ENCODE results near the gene SLA2. TPM values are rescaled to one million over a fixed set of nuclear protein-coding genes. Genes with fewer than 3 reads are reported as not detected.

Gene SLA2
- total and polyA plus RNA-seq, 2 experiments from 2014 or later = not detected

DNA sequence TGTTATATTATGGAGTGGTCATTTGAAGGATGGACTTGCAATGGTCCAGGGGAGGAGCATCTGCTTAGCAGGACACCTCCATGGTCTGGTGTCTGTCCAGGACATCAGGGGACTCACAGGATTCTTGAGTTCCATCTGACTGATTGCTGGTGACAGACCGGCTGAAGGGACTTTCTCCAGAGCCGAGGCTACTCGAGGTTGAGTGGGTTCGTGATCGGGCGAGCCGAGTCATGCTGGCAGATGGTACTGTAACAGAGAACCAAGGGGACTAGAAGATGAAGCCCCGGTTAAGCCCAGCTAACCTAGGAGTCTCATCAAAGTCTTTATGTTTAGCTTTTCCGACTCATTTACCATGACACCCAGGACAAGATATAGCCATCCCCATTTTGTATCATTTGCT, 7.5 kb upstream of the SLA2 start:
- Histone ChIP-seq H2AFZ (no peak overlapping the region), H3K4me3 (no peak overlapping the region), H3K9me2 (replicated peaks; ENCODE audit: insufficient read depth) (no peaks in the 10 kb centered on the region), H4K20me1 (ENCODE audit: insufficient read depth, poor library complexity, severe bottlenecking) (no peaks in the 10 kb centered on the region), H3K27ac (no peak overlapping the region), H3K9me3 (ENCODE audit: low read depth) (no peaks in the 10 kb centered on the region), H3K4me2 (no peak overlapping the region), H3K27me3 (no peaks in the 10 kb centered on the region), H3K4me1 (ENCODE audit: insufficient read depth) (no peaks in the 10 kb centered on the region), H3K79me2 (no peaks in the 10 kb centered on the region), H3K36me3 (replicated peaks; ENCODE audit: insufficient read depth, low read depth) (no peaks in the 10 kb centered on the region)
- DNase-seq (ENCODE audit: low spot score) = no peak
- 96% methylated on average over 9 of the region's 9 CpGs for WGBS (ENCODE audit: low lambda C conversion rate, missing lambda C conversion rate)
- TF ChIP-seq EZH2 (IDR thresholded peaks at IDR 0.05; ENCODE audit: borderline replicate concordance) (no peak), CTCF (IDR thresholded peaks at IDR 0.05; ENCODE audit: poor library complexity) (no peak), EZH2phosphoT487 (IDR thresholded peaks at IDR 0.05; ENCODE audit: low read depth, severe bottlenecking, unreplicated experiment) (no peak)

DNA sequence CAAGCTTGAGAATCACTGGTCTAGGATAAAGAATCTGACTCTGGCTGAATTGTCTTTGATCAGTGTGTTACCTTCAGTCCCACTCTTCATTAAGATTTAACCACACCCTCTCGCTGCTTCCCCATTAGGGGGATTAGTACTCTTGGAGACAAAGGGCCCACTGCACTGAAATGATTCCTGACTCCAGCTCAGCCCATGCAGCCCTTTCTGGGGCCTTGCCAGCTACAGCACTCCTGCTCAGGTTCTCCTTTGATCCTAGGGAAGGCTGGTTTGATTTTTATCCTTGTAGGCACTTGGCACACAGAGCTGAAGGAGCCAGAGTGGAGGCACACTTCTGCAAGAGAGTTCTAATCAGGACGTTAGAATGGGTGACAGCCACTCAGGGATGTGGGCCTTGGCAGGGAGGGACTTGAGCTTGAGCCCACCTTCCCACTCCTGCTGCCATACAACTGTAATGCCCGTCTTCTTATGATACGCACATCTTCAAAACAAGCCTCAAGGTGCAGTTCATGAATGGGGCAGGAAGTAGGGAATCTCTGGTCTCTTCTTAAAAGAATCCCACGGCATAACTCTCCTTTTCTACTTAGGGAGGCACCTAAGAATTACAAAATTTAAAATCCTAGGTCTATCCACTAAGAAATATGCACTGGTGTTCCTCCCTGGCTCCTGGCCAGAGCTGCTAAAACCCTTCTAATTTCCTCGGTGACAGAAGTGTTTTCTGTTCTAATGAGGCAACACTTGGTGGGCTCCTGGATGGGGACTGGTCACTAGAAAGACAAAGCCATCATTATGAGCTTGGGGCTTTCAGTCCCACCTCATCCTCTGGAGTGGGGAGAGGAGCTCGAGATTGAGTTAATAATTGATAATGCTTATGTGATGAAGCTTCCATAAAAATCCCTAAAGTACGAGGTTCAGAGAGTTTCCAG, 1.5 kb upstream of the SLA2 start:
- 75% methylated on average over 8 of the region's 8 CpGs for WGBS (ENCODE audit: low lambda C conversion rate, missing lambda C conversion rate)
- Histone ChIP-seq H3K9me2 (replicated peaks; ENCODE audit: insufficient read depth) (no peaks in the 10 kb centered on the region), H3K79me2 (no peaks in the 10 kb centered on the region), H3K9me3 (ENCODE audit: low read depth) (no peaks in the 10 kb centered on the region), H3K27ac (no peak overlapping the region), H3K4me2 (no peak overlapping the region), H3K4me1 (ENCODE audit: insufficient read depth) (no peaks in the 10 kb centered on the region), H2AFZ (no peak overlapping the region), H3K4me3 (no peak overlapping the region), H3K27me3 (no peaks in the 10 kb centered on the region), H4K20me1 (ENCODE audit: insufficient read depth, poor library complexity, severe bottlenecking) (no peaks in the 10 kb centered on the region), H3K36me3 (replicated peaks; ENCODE audit: insufficient read depth, low read depth) (no peaks in the 10 kb centered on the region)
- TF ChIP-seq CTCF (IDR thresholded peaks at IDR 0.05; ENCODE audit: poor library complexity) (no peak), EZH2 (IDR thresholded peaks at IDR 0.05; ENCODE audit: borderline replicate concordance) (no peak), EZH2phosphoT487 (IDR thresholded peaks at IDR 0.05; ENCODE audit: low read depth, severe bottlenecking, unreplicated experiment) (no peak)
- DNase-seq (ENCODE audit: low spot score) = no peak

DNA sequence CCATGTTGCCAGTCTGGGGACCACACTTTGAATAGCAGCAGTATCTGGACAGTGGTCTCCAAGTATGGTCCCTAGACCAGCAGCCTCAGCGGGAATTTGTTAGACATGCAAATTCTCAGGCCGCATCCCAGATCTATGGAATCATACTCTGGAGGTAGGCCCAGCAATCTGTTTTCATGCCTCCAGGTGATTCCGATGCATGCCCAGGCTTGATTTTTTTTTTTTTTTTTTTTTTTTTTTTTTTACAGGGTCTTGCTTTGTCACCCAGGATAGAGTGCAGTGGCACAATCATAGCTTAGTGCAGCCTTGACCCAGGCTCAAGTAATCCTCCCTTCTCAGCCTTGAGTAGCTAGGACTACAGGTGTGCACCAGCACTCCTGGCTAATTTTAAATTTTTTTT, 682 bp upstream of the SLA2 start:
- WGBS (ENCODE audit: low lambda C conversion rate, missing lambda C conversion rate) = 93% methylated on average over 3 of the region's 3 CpGs
- TF ChIP-seq EZH2phosphoT487 (IDR thresholded peaks at IDR 0.05; ENCODE audit: low read depth, severe bottlenecking, unreplicated experiment) (no peak), CTCF (IDR thresholded peaks at IDR 0.05; ENCODE audit: poor library complexity) (no peak), EZH2 (IDR thresholded peaks at IDR 0.05; ENCODE audit: borderline replicate concordance) (no peak)
- no peaks in the 10 kb centered on the region for H3K36me3 ChIP-seq (replicated peaks; ENCODE audit: insufficient read depth, low read depth)

More for the DNA sequence above, 682 bp upstream of the SLA2 start:
- H3K27ac ChIP-seq = no peak overlapping the region
- no peak overlapping the region for H2AFZ ChIP-seq
- no peaks in the 10 kb centered on the region for H3K9me3 ChIP-seq (ENCODE audit: low read depth)
- no peaks in the 10 kb centered on the region for H3K9me2 ChIP-seq (replicated peaks; ENCODE audit: insufficient read depth)
- H3K27me3 ChIP-seq = no peaks in the 10 kb centered on the region
- no peak for DNase-seq (ENCODE audit: low spot score)
- H3K4me1 ChIP-seq (ENCODE audit: insufficient read depth) = no peaks in the 10 kb centered on the region
- H3K4me2 ChIP-seq = no peak overlapping the region
- no peaks in the 10 kb centered on the region for H3K79me2 ChIP-seq
- H3K4me3 ChIP-seq = no peak overlapping the region
- H4K20me1 ChIP-seq (ENCODE audit: insufficient read depth, poor library complexity, severe bottlenecking) = no peaks in the 10 kb centered on the region
